Measurements from ENCODE around the gene ATXN3.

ATXN3 gene

DNA sequence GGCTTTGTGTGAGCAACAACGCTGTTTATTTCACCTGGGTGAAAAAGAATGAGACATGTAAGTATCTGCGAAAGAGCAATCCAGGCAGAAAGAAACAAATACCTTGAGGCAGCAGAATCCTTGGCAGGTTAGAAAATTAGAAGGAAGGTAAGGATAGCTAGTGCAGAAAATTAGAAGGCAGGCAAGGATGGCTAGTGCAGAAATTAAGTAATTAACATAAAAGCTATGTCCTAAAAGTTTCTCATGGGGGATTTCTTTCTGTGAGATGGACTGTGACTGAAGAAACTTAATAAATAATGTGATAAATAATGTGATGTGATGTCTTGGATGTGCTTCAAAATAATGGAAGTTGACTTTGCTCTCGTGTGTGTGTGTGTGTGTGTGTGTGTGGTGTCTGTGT is 56.6 kb downstream of the ATXN3 start:
- TF ChIP-seq FOXM1 (IDR thresholded peaks at IDR 0.05; ENCODE audit: borderline replicate concordance, low read depth) = no peak
- no peak for TF ChIP-seq CEBPB (IDR thresholded peaks at IDR 0.05)
- TF ChIP-seq TCF12 (IDR thresholded peaks at IDR 0.05; ENCODE audit: low read depth) = no peak
- TF ChIP-seq EGR1 (IDR thresholded peaks at IDR 0.05) = no peak
- no peak for TF ChIP-seq TAF1 (IDR thresholded peaks at IDR 0.05; ENCODE audit: low read depth)
- TF ChIP-seq, protein P1, sequence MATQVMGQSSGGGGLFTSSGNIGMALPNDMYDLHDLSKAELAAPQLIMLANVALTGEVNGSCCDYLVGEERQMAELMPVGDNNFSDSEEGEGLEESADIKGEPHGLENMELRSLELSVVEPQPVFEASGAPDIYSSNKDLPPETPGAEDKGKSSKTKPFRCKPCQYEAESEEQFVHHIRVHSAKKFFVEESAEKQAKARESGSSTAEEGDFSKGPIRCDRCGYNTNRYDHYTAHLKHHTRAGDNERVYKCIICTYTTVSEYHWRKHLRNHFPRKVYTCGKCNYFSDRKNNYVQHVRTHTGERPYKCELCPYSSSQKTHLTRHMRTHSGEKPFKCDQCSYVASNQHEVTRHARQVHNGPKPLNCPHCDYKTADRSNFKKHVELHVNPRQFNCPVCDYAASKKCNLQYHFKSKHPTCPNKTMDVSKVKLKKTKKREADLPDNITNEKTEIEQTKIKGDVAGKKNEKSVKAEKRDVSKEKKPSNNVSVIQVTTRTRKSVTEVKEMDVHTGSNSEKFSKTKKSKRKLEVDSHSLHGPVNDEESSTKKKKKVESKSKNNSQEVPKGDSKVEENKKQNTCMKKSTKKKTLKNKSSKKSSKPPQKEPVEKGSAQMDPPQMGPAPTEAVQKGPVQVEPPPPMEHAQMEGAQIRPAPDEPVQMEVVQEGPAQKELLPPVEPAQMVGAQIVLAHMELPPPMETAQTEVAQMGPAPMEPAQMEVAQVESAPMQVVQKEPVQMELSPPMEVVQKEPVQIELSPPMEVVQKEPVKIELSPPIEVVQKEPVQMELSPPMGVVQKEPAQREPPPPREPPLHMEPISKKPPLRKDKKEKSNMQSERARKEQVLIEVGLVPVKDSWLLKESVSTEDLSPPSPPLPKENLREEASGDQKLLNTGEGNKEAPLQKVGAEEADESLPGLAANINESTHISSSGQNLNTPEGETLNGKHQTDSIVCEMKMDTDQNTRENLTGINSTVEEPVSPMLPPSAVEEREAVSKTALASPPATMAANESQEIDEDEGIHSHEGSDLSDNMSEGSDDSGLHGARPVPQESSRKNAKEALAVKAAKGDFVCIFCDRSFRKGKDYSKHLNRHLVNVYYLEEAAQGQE (IDR thresholded peaks at IDR 0.05; ENCODE audit: low read depth) = no peak

GRCh38 chr14:92041203-92041602 is 65.2 kb downstream of the ATXN3 start:
- TF ChIP-seq ZBTB7A (IDR thresholded peaks at IDR 0.05; ENCODE audit: low read depth) (no peak), YY1 (IDR thresholded peaks at IDR 0.05; ENCODE audit: low read depth) (no peak), EP300 (IDR thresholded peaks at IDR 0.05; ENCODE audit: borderline replicate concordance) (no peak), RAD21 (IDR thresholded peaks at IDR 0.05; ENCODE audit: low read depth) (no peak), CEBPB (IDR thresholded peaks at IDR 0.05) (no peak), NFIC (IDR thresholded peaks at IDR 0.05) (no peak), FOXM1 (IDR thresholded peaks at IDR 0.05; ENCODE audit: borderline replicate concordance, low read depth) (no peak), TAF1 (IDR thresholded peaks at IDR 0.05; ENCODE audit: low read depth) (no peak), TEAD4 (IDR thresholded peaks at IDR 0.05) (no peak), CREB1 (IDR thresholded peaks at IDR 0.05; ENCODE audit: low read depth) (no peak), TCF12 (IDR thresholded peaks at IDR 0.05; ENCODE audit: low read depth) (no peak), EGR1 (IDR thresholded peaks at IDR 0.05) (no peak), MAX (IDR thresholded peaks at IDR 0.05) (no peak)
- TF ChIP-seq, protein P1 (IDR thresholded peaks at IDR 0.05; ENCODE audit: low read depth) = no peak
- TF ChIP-seq, protein P2, sequence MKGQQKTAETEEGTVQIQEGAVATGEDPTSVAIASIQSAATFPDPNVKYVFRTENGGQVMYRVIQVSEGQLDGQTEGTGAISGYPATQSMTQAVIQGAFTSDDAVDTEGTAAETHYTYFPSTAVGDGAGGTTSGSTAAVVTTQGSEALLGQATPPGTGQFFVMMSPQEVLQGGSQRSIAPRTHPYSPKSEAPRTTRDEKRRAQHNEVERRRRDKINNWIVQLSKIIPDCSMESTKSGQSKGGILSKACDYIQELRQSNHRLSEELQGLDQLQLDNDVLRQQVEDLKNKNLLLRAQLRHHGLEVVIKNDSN (IDR thresholded peaks at IDR 0.05) = no peak

DNA sequence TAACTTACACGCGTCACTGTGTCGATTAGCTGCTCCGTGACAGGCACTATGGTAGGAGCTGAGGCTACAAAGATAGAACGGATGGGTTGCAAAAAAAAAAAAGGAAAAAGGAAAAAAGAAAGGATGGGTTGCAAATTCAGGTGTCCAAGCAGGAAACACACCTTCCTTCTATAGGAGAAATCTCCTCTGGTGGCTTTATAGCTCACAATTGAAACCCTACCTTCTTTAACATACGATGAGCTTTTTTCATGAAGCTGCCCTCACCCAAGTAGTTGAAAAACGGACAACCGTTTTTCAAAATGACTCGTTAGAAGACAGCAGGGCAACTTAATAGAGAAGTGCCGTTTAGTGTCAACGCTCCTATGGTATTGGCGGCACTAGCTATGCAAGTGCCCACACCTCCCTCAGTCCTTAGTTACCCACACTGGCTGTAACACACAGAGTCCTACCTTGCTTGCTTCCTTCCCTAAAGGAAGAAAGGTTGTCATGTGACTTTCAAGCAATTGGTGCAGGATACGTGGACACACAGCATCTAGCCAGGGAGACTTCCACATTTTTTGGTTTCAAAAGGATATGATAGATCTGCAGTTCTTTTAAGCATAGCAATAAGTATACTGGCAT is 65.8 kb downstream of the ATXN3 start:
- TF ChIP-seq YY1 (IDR thresholded peaks at IDR 0.05; ENCODE audit: low read depth) = no peak
- TF ChIP-seq CREB1 (IDR thresholded peaks at IDR 0.05; ENCODE audit: low read depth) = no peak
- TF ChIP-seq, protein P2 (IDR thresholded peaks at IDR 0.05) = peak; percentile 80

DNA sequence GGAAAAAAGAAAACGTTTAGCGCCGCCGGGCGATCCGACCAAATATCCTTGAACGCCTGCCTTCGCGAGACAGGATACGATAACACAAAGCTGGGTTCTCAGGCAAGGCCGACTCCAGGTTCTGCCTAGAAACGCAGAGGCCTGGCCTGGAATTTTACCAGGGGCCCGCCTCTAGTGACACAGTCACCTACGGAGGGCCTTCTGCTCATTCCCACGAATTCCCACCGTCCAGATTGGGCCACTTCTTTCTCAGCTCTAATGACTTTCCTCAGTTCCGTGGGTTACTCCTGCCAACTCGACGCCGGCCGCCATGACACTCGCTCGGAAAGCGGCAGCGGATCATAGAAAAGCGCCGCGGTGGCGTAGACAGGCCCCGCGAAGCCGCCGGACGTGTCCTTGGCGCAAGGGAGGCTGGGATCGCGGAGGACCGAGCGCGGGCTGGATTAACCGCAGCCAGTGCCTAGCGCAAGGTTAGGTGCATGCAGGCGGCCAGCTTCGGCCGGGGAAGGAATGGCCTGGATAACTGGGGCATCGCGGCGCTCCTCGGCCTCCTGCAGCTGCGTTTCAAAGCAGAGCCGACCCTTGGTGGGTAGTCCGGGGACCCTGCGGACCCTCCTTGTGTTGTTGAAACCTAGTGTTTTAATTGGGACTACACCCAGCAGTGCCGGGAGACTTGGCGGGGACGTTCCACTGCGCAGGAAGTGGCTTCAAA is 66.5 kb downstream of the ATXN3 start, which contains the start of gene TRIP11:
TRIP11 (minus strand) TSS at position 341 of the 712 bp plus-strand sequence. CDS start 374 bp downstream, outside the sequence.
- TF ChIP-seq TCF12 (IDR thresholded peaks at IDR 0.05; ENCODE audit: low read depth) (peak; percentile 67; the same call in 1 of the 2 replicates), YY1 (IDR thresholded peaks at IDR 0.05; ENCODE audit: low read depth) (peak; percentile 94), EP300 (IDR thresholded peaks at IDR 0.05; ENCODE audit: borderline replicate concordance) (no peak; the same call in 1 of the 2 replicates), MAX (IDR thresholded peaks at IDR 0.05) (peak; percentile 83), RAD21 (IDR thresholded peaks at IDR 0.05; ENCODE audit: low read depth) (no peak), TAF1 (IDR thresholded peaks at IDR 0.05; ENCODE audit: low read depth) (peak; percentile 97), CREB1 (IDR thresholded peaks at IDR 0.05; ENCODE audit: low read depth) (peak; percentile 50), EGR1 (IDR thresholded peaks at IDR 0.05) (no peak)
- TF ChIP-seq, protein P1 (IDR thresholded peaks at IDR 0.05; ENCODE audit: low read depth) = no peak
